Calu3 (cell line): Measurements from ENCODE around the gene ATP2B1. TPM values are rescaled to one million over a fixed set of nuclear protein-coding genes. Genes with fewer than 3 reads are reported as not detected.

Source experiments
- BruUV-seq: library from RNA; stranded (reverse); fragments of 400-500 nt; replicated peaks from 2 replicates; lab custom pipeline; 2021; lab: Mats Ljungman, UMichigan
- CTCF ChIA-PET: fragments of 300-600 bp; sonication (Branson Sonifier 250); formaldehyde crosslinking; loops from one replicate; lab custom pipeline; 2022; ENCODE audit warnings: antibody characterized with exemption; lab: Charles Lee
- DNase-seq: peaks from one replicate; pipeline ENCODE4 v3.0.0; 2022
- H3K27ac Mint-ChIP-seq: one replicate; pipeline ENCODE4 v1.8.0; 2022; ENCODE audit warnings: mixed read lengths; ENCODE audit not compliant: unreplicated experiment
- H3K27me3 Mint-ChIP-seq: one replicate; pipeline ENCODE4 v1.8.0; 2022; ENCODE audit warnings: mixed read lengths; ENCODE audit not compliant: unreplicated experiment
- H3K36me3 Mint-ChIP-seq: one replicate; pipeline ENCODE4 v1.8.0; 2022; ENCODE audit warnings: mild to moderate bottlenecking, moderate library complexity, mixed read lengths; ENCODE audit not compliant: insufficient read depth, unreplicated experiment
- H3K4me1 Mint-ChIP-seq: one replicate; pipeline ENCODE4 v1.8.0; 2022; ENCODE audit warnings: mild to moderate bottlenecking, low read depth, mixed read lengths; ENCODE audit not compliant: unreplicated experiment
- H3K4me3 Mint-ChIP-seq: one replicate; pipeline ENCODE4 v1.8.0; 2022; ENCODE audit warnings: mild to moderate bottlenecking, low read depth, moderate library complexity, mixed read lengths; ENCODE audit not compliant: unreplicated experiment
- H3K9me3 Mint-ChIP-seq: one replicate; pipeline ENCODE4 v1.8.0; 2022; ENCODE audit warnings: low read depth, mixed read lengths; ENCODE audit not compliant: unreplicated experiment
- CTCF ChIP-seq: fragments of 200-600 bp; IDR thresholded peaks from one replicate; pipeline ENCODE4 v1.8.0; 2022; ENCODE audit warnings: antibody characterized with exemption; ENCODE audit not compliant: unreplicated experiment
- intact Hi-C: fragments of 100-400 bp; cut with micrococcal nuclease; formaldehyde crosslinking; loops from one replicate; pipeline ENCODE4 v1.10.0; 2022; ENCODE audit not compliant: unreplicated experiment
- total RNA-seq: library from RNA; stranded (reverse); gene quantifications from 2 replicates; pipeline ENCODE4 v1.2.3, GENCODE V29; 2022

ATP2B1 gene
- total RNA-seq, 1 experiment from 2014 or later: 73.6 TPM

DNA sequence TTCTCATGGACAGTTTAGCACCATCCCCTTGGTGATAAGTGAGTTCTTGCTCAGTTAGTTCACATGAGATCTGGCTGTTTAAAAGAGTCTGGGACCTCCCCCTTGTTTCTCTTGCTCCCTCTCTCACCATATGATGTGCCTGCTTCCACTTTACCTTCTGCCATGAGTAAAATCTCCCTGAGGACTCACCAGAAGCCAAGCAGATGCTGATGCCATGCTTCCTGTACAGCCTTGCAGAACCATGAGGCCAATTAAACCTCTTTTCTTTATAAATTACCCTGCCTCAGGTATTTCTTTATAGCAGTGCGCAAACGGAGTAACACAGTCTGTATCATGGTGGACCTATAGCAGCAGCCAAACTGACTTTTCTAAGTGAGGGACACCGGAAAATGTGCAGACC is 58.8 kb downstream of the ATP2B1 start:
- no TSS peak for BruUV-seq
- intact Hi-C loops: no loop called here
- DNase-seq: no peak
- no peak overlapping the region for H3K4me3 Mint-ChIP-seq
- H3K27me3 Mint-ChIP-seq: no peaks in the 10 kb centered on the region
- CTCF ChIA-PET: no interaction called here
- TF ChIP-seq CTCF: no peak
- H3K36me3 Mint-ChIP-seq: peaks cover 10% of the 10 kb centered on the region
- H3K9me3 Mint-ChIP-seq: no peaks in the 10 kb centered on the region
- H3K27ac Mint-ChIP-seq: no peak overlapping the region
- peaks cover 28% of the 10 kb centered on the region for H3K4me1 Mint-ChIP-seq

- H3K27me3 Mint-ChIP-seq: no peaks in the 10 kb centered on the region
- no peak overlapping the region for H3K4me3 Mint-ChIP-seq
- H3K9me3 Mint-ChIP-seq: no peaks in the 10 kb centered on the region
- peaks cover 11% of the 10 kb centered on the region for H3K36me3 Mint-ChIP-seq
- no peak for TF ChIP-seq CTCF
- no peak overlapping the region for H3K27ac Mint-ChIP-seq
- peaks cover 28% of the 10 kb centered on the region for H3K4me1 Mint-ChIP-seq
- intact Hi-C loops: no loop called here
- no peak for DNase-seq
- CTCF ChIA-PET: no interaction called here
- no TSS peak for BruUV-seq
Measured at GRCh38 chr12:89649139-89649538, 59.5 kb downstream of the ATP2B1 start.

GRCh38 chr12:89648211-89648930 is 60.3 kb downstream of the ATP2B1 start:
- TF ChIP-seq CTCF: no peak
- DNase-seq: no peak
- CTCF ChIA-PET: no interaction called here
- intact Hi-C loops: no loop called here
- Mint-ChIP-seq H3K36me3 (peaks cover 16% of the 10 kb centered on the region), H3K27me3 (no peaks in the 10 kb centered on the region), H3K4me3 (no peak overlapping the region), H3K27ac (no peak overlapping the region), H3K4me1 (peaks cover 28% of the 10 kb centered on the region), H3K9me3 (no peaks in the 10 kb centered on the region)
- BruUV-seq: no TSS peak

DNA sequence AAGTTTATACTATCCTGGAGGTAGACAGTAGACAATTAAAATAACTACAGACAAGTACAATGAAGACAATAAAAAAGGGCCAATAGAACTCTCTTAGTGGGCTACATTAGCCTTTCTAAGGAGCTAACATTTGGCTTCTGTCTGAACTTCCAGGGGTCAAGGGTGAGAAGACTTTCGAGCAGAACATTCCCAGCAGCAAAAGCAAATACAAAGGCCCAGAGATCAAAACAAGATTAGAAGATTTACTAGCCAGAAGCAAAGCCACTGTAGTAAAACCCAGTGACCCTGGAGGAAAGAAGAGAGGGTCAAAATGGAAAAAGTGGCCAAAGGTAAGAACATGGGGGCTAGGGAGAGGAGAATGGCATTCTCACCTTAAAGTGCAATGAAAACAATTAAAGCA is 63.2 kb downstream of the ATP2B1 start:
- TF ChIP-seq CTCF: no peak
- BruUV-seq: no TSS peak
- DNase-seq: no peak
- CTCF ChIA-PET: no interaction called here
- Mint-ChIP-seq H3K9me3 (no peaks in the 10 kb centered on the region), H3K4me1 (peaks cover 28% of the 10 kb centered on the region), H3K27me3 (no peaks in the 10 kb centered on the region), H3K4me3 (no peak overlapping the region), H3K27ac (no peak overlapping the region), H3K36me3 (peaks cover 16% of the 10 kb centered on the region)
- intact Hi-C loops: no loop called here
